K562 (cell line): ENCODE measurements around the gene DENND2A. TPM values are rescaled to one million over a fixed set of nuclear protein-coding genes. Genes with fewer than 3 reads are reported as not detected.

ENCODE experiments used
- ATAC-seq: fragments of 200-7000 bp; cut with Tn5 transposase; 3 replicates; pipeline ENCODE4 v1.9.1; 2020; ENCODE audit warnings: moderate library complexity
- BruUV-seq: library from RNA; stranded (reverse); fragments of 400-500 nt; replicated peaks from 2 replicates; lab custom pipeline; 2021; lab: Mats Ljungman, UMichigan
- CTCF ChIA-PET: fragments of 300-600 bp; formaldehyde crosslinking; extraction: SDS; loops from one replicate; lab custom pipeline; 2021; ENCODE audit warnings: low intra/inter-chr PET ratio; lab: Yijun Ruan, JAX
- POLR2A ChIA-PET: fragments of 300-600, 350-650 bp; sonication (Branson Sonifier 250); formaldehyde crosslinking; extraction: SDS; loops from one replicate; lab custom pipeline; 2021; ENCODE audit warnings: antibody characterized with exemption, inconsistent platforms; lab: Yijun Ruan, JAX
- DNase-seq, 4 experiments: peaks; one replicate each; pipeline versions ENCODE4 v3.0.0 to v3.0.0-alpha.2; 2011 to 2018; ENCODE audit warnings: low spot score in 3 of 4, mixed read lengths in 3 of 4; ENCODE audit errors: extremely low read depth in 1 of 4
- FAIRE-seq: peaks from 2 replicates; lab custom pipeline; 2011; peaks lifted over from hg19 to GRCh38; lab: Jason Lieb, UNC
- H2AFZ ChIP-seq: 2 replicates; pipeline ENCODE4 v1.6.0; 2011; ENCODE audit warnings: low read depth, low read length, control low read depth, inconsistent platforms
- H3K27ac ChIP-seq: fragments of 200-600 bp; 3 replicates; pipeline ENCODE4 v1.8.0; 2011; ENCODE audit warnings: low read depth, mild to moderate bottlenecking, control low read depth, inconsistent platforms, low read length, moderate library complexity, mixed read lengths; ENCODE audit errors: extremely low read depth
- H3K27me3 ChIP-seq, 2 experiments: fragments of 300-600 bp in 1 of 2; 2 replicates in 1 of 2; 3 replicates in 1 of 2; pipeline versions ENCODE4 v1.6.0 to v1.8.0; 2011; ENCODE audit warnings: inconsistent platforms in 2 of 2, low read length in 2 of 2, mild to moderate bottlenecking in 1 of 2, mixed read lengths in 1 of 2, moderate library complexity in 1 of 2; ENCODE audit not compliant: control insufficient read depth in 2 of 2, insufficient read depth in 2 of 2
- H3K36me3 ChIP-seq: fragments of 300-600 bp; 3 replicates; pipeline ENCODE4 v1.8.0; 2011; ENCODE audit warnings: mild to moderate bottlenecking, low read length, inconsistent platforms; ENCODE audit not compliant: control insufficient read depth, insufficient read depth
- H3K4me1 ChIP-seq, 2 experiments: fragments of 200-600 bp in 1 of 2; replicated peaks in 1 of 2; 2 replicates in 1 of 2; 3 replicates in 1 of 2; pipeline versions ENCODE4 v1.5.1 to v1.8.0; 2011; ENCODE audit warnings: inconsistent platforms in 2 of 2, low read length in 2 of 2, mild to moderate bottlenecking in 1 of 2, mixed read lengths in 1 of 2, moderate library complexity in 1 of 2; ENCODE audit not compliant: control insufficient read depth in 2 of 2, insufficient read depth in 2 of 2
- H3K4me2 ChIP-seq: 2 replicates; pipeline ENCODE4 v1.6.1; 2011; ENCODE audit warnings: low read length, control low read depth, inconsistent platforms, mixed read lengths; ENCODE audit not compliant: insufficient read depth
- H3K4me3 ChIP-seq: fragments of 200-600 bp; sonication (generic), shearing (Covaris generic); 2 replicates; pipeline ENCODE4 v1.5.1; 2016; ENCODE audit warnings: control low read depth, inconsistent platforms
- H3K79me2 ChIP-seq: fragments of 200-600 bp; 3 replicates; pipeline ENCODE4 v1.8.0; 2011; ENCODE audit warnings: low read length, inconsistent platforms; ENCODE audit not compliant: control insufficient read depth, insufficient read depth
- H3K9ac ChIP-seq, 2 experiments: 2 replicates each; pipeline versions ENCODE4 v1.6.0 to v1.6.1; 2011; ENCODE audit warnings: low read depth in 2 of 2, low read length in 2 of 2, control low read depth in 1 of 2, inconsistent platforms in 1 of 2, mild to moderate bottlenecking in 1 of 2, mixed read lengths in 1 of 2; ENCODE audit not compliant: insufficient read depth in 1 of 2
- H3K9me1 ChIP-seq: one replicate; pipeline ENCODE4 v1.6.0; 2011; ENCODE audit warnings: inconsistent platforms, mild to moderate bottlenecking, low read length, moderate library complexity; ENCODE audit not compliant: control insufficient read depth, insufficient read depth
- H3K9me3 ChIP-seq: replicated peaks from 2 replicates; pipeline ENCODE4 v1.5.1; 2011; ENCODE audit warnings: low read depth, low read length, inconsistent platforms; ENCODE audit not compliant: control insufficient read depth, insufficient read depth
- H4K20me1 ChIP-seq: replicated peaks from 2 replicates; pipeline ENCODE4 v1.6.1; 2011; ENCODE audit warnings: low read length, inconsistent platforms, mixed read lengths; ENCODE audit not compliant: control insufficient read depth, insufficient read depth
- CREB3 ChIP-seq: fragments of 450-650 bp; conservative IDR thresholded peaks from 2 replicates; pipeline ENCODE4 v1.6.1; 2016; ENCODE audit warnings: missing genetic modification characterization, low read depth, mild to moderate bottlenecking, missing compliant biosample characterization, moderate library complexity
- CREM ChIP-seq: IDR thresholded peaks from 2 replicates; pipeline ENCODE4 v1.6.1; 2014; ENCODE audit warnings: antibody characterized with exemption, low read depth
- ETS1 ChIP-seq: conservative IDR thresholded peaks from 2 replicates; pipeline ENCODE4 v1.6.1; 2011; ENCODE audit warnings: low read depth, mild to moderate bottlenecking, low read length; ENCODE audit not compliant: control insufficient read depth
- FOS ChIP-seq: IDR thresholded peaks from 3 replicates; pipeline ENCODE4 v1.6.1; 2011; ENCODE audit not compliant: insufficient read length; ENCODE audit errors: extremely low read depth
- HNRNPL ChIP-seq: fragments of 200-400 bp; formaldehyde crosslinking; IDR thresholded peaks from 2 replicates; pipeline ENCODE4 v1.6.1; 2017; ENCODE audit warnings: low read depth, mild to moderate bottlenecking, low read length
- NKRF ChIP-seq: fragments of 450-650 bp; IDR thresholded peaks from 2 replicates; pipeline ENCODE4 v1.6.1; 2016; ENCODE audit warnings: borderline replicate concordance
- NR3C1 ChIP-seq: sonication (generic); formaldehyde crosslinking; IDR thresholded peaks from 2 replicates; pipeline ENCODE4 v1.8.1; 2022; ENCODE audit warnings: missing genetic modification reagents
- PHB ChIP-seq: fragments of 250-450 bp; sonication (Bioruptor Pico); IDR thresholded peaks from 2 replicates; pipeline ENCODE4 v1.5.0; 2021
- PKNOX1 ChIP-seq: fragments of 450-650 bp; IDR thresholded peaks from 2 replicates; pipeline ENCODE4 v1.6.1; 2016
- RAD21 ChIP-seq, 2 experiments: fragments of 250-450 bp in 1 of 2; fragments of 450-650 bp in 1 of 2; sonication (Bioruptor Pico) in 1 of 2; formaldehyde crosslinking in 1 of 2; IDR thresholded peaks in 1 of 2; conservative IDR thresholded peaks in 1 of 2; 2 replicates each; pipeline versions ENCODE4 v1.4.0 to v1.8.0; 2020 to 2022; ENCODE audit warnings: mild to moderate bottlenecking in 2 of 2, moderate library complexity in 1 of 2
- RBFOX2 ChIP-seq: fragments of 200-400 bp; formaldehyde crosslinking; IDR thresholded peaks from 2 replicates; pipeline ENCODE4 v1.6.1; 2017; ENCODE audit warnings: low read depth, mild to moderate bottlenecking, low read length, moderate library complexity
- SP1 ChIP-seq: sonication (generic); formaldehyde crosslinking; IDR thresholded peaks from 2 replicates; pipeline ENCODE4 v1.8.1; 2022; ENCODE audit warnings: mild to moderate bottlenecking, missing genetic modification reagents
- ZBTB26 ChIP-seq: fragments of 450-650 bp; formaldehyde crosslinking; IDR thresholded peaks from 2 replicates; pipeline ENCODE4 v1.4.0; 2022; ENCODE audit warnings: missing genetic modification characterization
- ZNF253 ChIP-seq: fragments of 250-450 bp; sonication (Bioruptor Pico); conservative IDR thresholded peaks from 2 replicates; pipeline ENCODE4 v1.6.1; 2021; ENCODE audit warnings: mild to moderate bottlenecking
- ZNF707 ChIP-seq: fragments of 250-450 bp; sonication (Bioruptor Pico); conservative IDR thresholded peaks from 2 replicates; pipeline ENCODE4 v1.8.0; 2022; ENCODE audit warnings: inconsistent platforms, mild to moderate bottlenecking, moderate library complexity
- WGBS: fragments of 100-300 bp; shearing (Covaris generic); methylation state at CpG from one replicate; pipeline ENCODE4 v1.1.6; 2016; ENCODE audit warnings: low coverage, mixed read lengths; ENCODE audit not compliant: insufficient coverage; ENCODE audit errors: missing lambda C conversion rate; 5-methylcytosine and 5-hydroxymethylcytosine counted together
- in situ Hi-C: fragments of 300-500 bp; cut with MboI; formaldehyde crosslinking; loops from 4 replicates; pipeline ENCODE4 v1.15.0; 2018; ENCODE audit warnings: inconsistent platforms, mixed read lengths
- intact Hi-C: fragments of 100-400 bp; cut with micrococcal nuclease; formaldehyde crosslinking; loops from 2 replicates; pipeline ENCODE4 v1.14.2; 2022
- polyA plus RNA-seq, 8 experiments: library from polyadenylated mRNA; depleted of rRNA in 4 of 8; stranded (reverse) in 5 of 8; unstranded in 3 of 8; fragments of >200 nt; fragmentation: Nextera tagmentation in 2 of 8; fragmentation: Illumina TruSeq in 1 of 8; extraction: Ambion mirVana in 2 of 8; extraction: Trizol in 1 of 8; gene quantifications; 2 replicates each; pipeline versions ENCODE4 v1.2.1 to v1.2.3, GENCODE V29; 2011 to 2014; ENCODE audit warnings: inconsistent platforms in 1 of 8, missing spikeins in 1 of 8
- total RNA-seq, 7 experiments: library from RNA; depleted of rRNA in 6 of 7; stranded (reverse); fragments of >200 nt in 6 of 7; fragmentation: Illumina TruSeq in 2 of 7; extraction: Trizol in 2 of 7; gene quantifications; 2 replicates each; pipeline versions ENCODE4 v1.2.1 to v1.2.3, GENCODE V29; 2011 to 2021; ENCODE audit warnings: low replicate concordance in 1 of 7

The DENND2A gene
- total and polyA plus RNA-seq, 9 of the 15 experiments (the other 6 are each of a cell fraction or from before 2014, with no cell fraction given), result not detected

- Histone ChIP-seq H2AFZ (no peak overlapping the region), H4K20me1 (peaks cover 7% of the 10 kb centered on the region; the same call in 1 of the 2 replicates), H3K9ac (no peak overlapping the region), H3K9me1 (no peaks in the 10 kb centered on the region), H3K4me1 (peaks cover 0 to 6% of the 10 kb centered on the region in 2 experiments; a peak in 1 of 5 replicates), H3K4me2 (no peak overlapping the region), H3K27me3 (no peaks in the 10 kb centered on the region), H3K4me3 (no peak overlapping the region), H3K27ac (no peak overlapping the region), H3K79me2 (no peaks in the 10 kb centered on the region), H3K9me3 (no peaks in the 10 kb centered on the region), H3K36me3 (no peaks in the 10 kb centered on the region)
- DNase-seq, result no peak
- no peak for ATAC-seq
- in situ Hi-C loops (no loop called here), intact Hi-C loops (no loop called here)
- BruUV-seq, result no TSS peak
- WGBS, result 75% methylated on average over 11 of the region's 11 CpGs
- FAIRE-seq, result no peak
- ChIA-PET POLR2A (interaction anchor here (0.6 to 1.3 kb wide), 4 partner anchors 8 to 15 kb away, joined by 3 read pairs; partner anchors contain the start of gene ADCK2), CTCF (no interaction called here)
- TF ChIP-seq ZNF253 (CRISPR knock-in tag) (no peak), CREM (no peak), RAD21 (CRISPR knock-in tag; conservative IDR thresholded peaks at IDR 0.05 in 1 of 2, IDR thresholded peaks at IDR 0.05 in 1 of 2) (no peak), FOS (no peak), ZBTB26 (no peak), NKRF (no peak), RBFOX2 (no peak), ETS1 (no peak), CREB3 (no peak), ZNF707 (no peak), PKNOX1 (no peak), HNRNPL (no peak), SP1 (CRISPR knock-in tag) (no peak), NR3C1 (no peak), PHB (CRISPR knock-in tag) (no peak)
Observed at GRCh38 chr7:140686921-140687320, 46.3 kb upstream of the DENND2A start.
